ENCODE measurements around the gene BIRC2. TPM values are rescaled to one million over a fixed set of nuclear protein-coding genes. Genes with fewer than 3 reads are reported as not detected.
A peak's percentile ranks its signal among the peaks of the same experiment; 100 is the strongest.

Gene BIRC2
- total RNA-seq, 2 donors from 2014 or later = 45.4 to 55.3 TPM

GRCh38 chr11:102416976-102417375 is 70.0 kb downstream of the BIRC2 start:
- H3K4me3 ChIP-seq (ENCODE audit: low read length) = no peak overlapping the region
- no peak overlapping the region for H3K27ac Mint-ChIP-seq
- peaks cover 28% of the 10 kb centered on the region for H3K9me3 Mint-ChIP-seq
- no peaks in the 10 kb centered on the region for H3K4me1 ChIP-seq (ENCODE audit: control insufficient read depth, insufficient read depth, low read length)
- H3K27me3 ChIP-seq (ENCODE audit: control insufficient read depth, insufficient read depth, low read length, poor library complexity, severe bottlenecking) = no peaks in the 10 kb centered on the region
- peaks cover 38% of the 10 kb centered on the region for H3K36me3 ChIP-seq (ENCODE audit: control insufficient read depth, insufficient read depth, low read length)
- H3K9me3 ChIP-seq (ENCODE audit: control insufficient read depth, low read length) = peaks cover 31% of the 10 kb centered on the region
- TF ChIP-seq, protein P1, sequence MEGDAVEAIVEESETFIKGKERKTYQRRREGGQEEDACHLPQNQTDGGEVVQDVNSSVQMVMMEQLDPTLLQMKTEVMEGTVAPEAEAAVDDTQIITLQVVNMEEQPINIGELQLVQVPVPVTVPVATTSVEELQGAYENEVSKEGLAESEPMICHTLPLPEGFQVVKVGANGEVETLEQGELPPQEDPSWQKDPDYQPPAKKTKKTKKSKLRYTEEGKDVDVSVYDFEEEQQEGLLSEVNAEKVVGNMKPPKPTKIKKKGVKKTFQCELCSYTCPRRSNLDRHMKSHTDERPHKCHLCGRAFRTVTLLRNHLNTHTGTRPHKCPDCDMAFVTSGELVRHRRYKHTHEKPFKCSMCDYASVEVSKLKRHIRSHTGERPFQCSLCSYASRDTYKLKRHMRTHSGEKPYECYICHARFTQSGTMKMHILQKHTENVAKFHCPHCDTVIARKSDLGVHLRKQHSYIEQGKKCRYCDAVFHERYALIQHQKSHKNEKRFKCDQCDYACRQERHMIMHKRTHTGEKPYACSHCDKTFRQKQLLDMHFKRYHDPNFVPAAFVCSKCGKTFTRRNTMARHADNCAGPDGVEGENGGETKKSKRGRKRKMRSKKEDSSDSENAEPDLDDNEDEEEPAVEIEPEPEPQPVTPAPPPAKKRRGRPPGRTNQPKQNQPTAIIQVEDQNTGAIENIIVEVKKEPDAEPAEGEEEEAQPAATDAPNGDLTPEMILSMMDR (conservative IDR thresholded peaks at IDR 0.05) = no peak
- no peak overlapping the region for H3K4me3 Mint-ChIP-seq
- 98 to 100% methylated on average over 1 to 2 of the region's 2 CpGs for WGBS, 2 experiments (ENCODE audit: insufficient coverage in 1 of 2, insufficient read length in 1 of 2)
- no peak for DNase-seq
- H3K9ac ChIP-seq (ENCODE audit: extremely low read depth, low read length, poor library complexity, severe bottlenecking) = no peak overlapping the region
- H3K4me1 Mint-ChIP-seq = peaks cover 10% of the 10 kb centered on the region
- peaks cover 48% of the 10 kb centered on the region for H3K36me3 Mint-ChIP-seq (ENCODE audit: low read depth)
- no peak overlapping the region for H3K27ac ChIP-seq (ENCODE audit: low read depth, low read length)
- H3K27me3 Mint-ChIP-seq (ENCODE audit: insufficient read depth) = no peaks in the 10 kb centered on the region

DNA sequence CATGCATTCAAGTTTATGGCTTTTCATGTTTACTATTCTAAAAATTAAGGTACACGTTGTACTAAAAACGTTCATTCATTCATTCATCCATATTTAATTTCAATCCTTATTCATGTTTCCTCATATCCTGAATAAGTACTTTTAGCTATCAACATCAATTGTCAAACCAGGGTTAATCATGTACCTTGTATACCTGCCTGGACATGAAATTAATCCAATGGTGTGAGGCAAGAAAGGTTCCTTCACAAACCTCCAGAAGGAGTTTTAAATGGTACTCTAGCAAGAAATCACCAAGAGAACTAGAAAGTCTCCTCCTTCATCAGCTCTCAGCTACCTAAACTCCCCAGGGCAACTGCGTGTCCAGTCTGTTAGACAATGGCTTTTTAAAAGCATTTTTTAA is 72.2 kb downstream of the BIRC2 start:
- TF ChIP-seq, protein P1 (conservative IDR thresholded peaks at IDR 0.05) = no peak
- H3K9me3 ChIP-seq (ENCODE audit: control insufficient read depth, low read length) = peaks cover 31% of the 10 kb centered on the region
- peaks cover 7% of the 10 kb centered on the region for H3K4me1 Mint-ChIP-seq
- H3K27ac Mint-ChIP-seq = no peak overlapping the region
- H3K4me3 ChIP-seq (ENCODE audit: low read length) = no peak overlapping the region
- no peak overlapping the region for H3K27ac ChIP-seq (ENCODE audit: low read depth, low read length)
- no peaks in the 10 kb centered on the region for H3K4me1 ChIP-seq (ENCODE audit: control insufficient read depth, insufficient read depth, low read length)
- DNase-seq = no peak
- WGBS, 2 experiments (ENCODE audit: insufficient coverage in 1 of 2, insufficient read length in 1 of 2) = 91 to 92% methylated on average over 3 of the region's 3 CpGs
- no peaks in the 10 kb centered on the region for H3K27me3 ChIP-seq (ENCODE audit: control insufficient read depth, insufficient read depth, low read length, poor library complexity, severe bottlenecking)
- peaks cover 28% of the 10 kb centered on the region for H3K9me3 Mint-ChIP-seq
- no peak overlapping the region for H3K9ac ChIP-seq (ENCODE audit: extremely low read depth, low read length, poor library complexity, severe bottlenecking)
- H3K27me3 Mint-ChIP-seq (ENCODE audit: insufficient read depth) = no peaks in the 10 kb centered on the region
- peaks cover 37% of the 10 kb centered on the region for H3K36me3 ChIP-seq (ENCODE audit: control insufficient read depth, insufficient read depth, low read length)
- H3K36me3 Mint-ChIP-seq (ENCODE audit: low read depth) = peaks cover 55% of the 10 kb centered on the region
- H3K4me3 Mint-ChIP-seq = no peak overlapping the region

DNA sequence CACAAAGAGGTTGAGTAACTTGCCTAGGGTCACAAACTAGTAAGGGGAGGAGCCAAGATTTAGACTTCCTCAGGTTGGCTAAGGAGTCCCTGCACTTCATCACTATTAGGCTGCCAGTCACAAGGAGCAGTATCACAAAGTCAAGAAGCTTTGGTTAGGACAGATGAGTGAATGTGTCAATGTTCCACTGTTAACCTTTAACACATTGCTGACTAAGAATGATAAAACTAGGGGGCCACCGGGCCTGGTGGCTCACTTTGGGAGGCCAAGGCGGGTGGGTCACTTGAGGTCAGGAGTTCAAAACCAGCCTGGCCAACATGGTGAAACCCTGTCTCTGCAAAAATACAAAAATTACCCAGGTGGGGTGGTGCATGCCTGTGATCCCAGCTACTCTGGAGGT is 73.5 kb downstream of the BIRC2 start:
- Histone ChIP-seq H3K4me1 (ENCODE audit: control insufficient read depth, insufficient read depth, low read length) (no peaks in the 10 kb centered on the region), H3K27ac (ENCODE audit: low read depth, low read length) (peak overlapping the region; percentile 87), H3K9me3 (ENCODE audit: control insufficient read depth, low read length) (peaks cover 31% of the 10 kb centered on the region), H3K27me3 (ENCODE audit: control insufficient read depth, insufficient read depth, low read length, poor library complexity, severe bottlenecking) (no peaks in the 10 kb centered on the region), H3K9ac (ENCODE audit: extremely low read depth, low read length, poor library complexity, severe bottlenecking) (no peak overlapping the region), H3K36me3 (ENCODE audit: control insufficient read depth, insufficient read depth, low read length) (peaks cover 39% of the 10 kb centered on the region), H3K4me3 (ENCODE audit: low read length) (no peak overlapping the region)
- peaks cover 57% of the 10 kb centered on the region for H3K36me3 Mint-ChIP-seq (ENCODE audit: low read depth)
- TF ChIP-seq, protein P1 (conservative IDR thresholded peaks at IDR 0.05) = no peak
- no peaks in the 10 kb centered on the region for H3K4me1 Mint-ChIP-seq
- H3K4me3 Mint-ChIP-seq = no peak overlapping the region
- H3K27ac Mint-ChIP-seq = no peak overlapping the region
- peaks cover 28% of the 10 kb centered on the region for H3K9me3 Mint-ChIP-seq
- no peak for DNase-seq
- WGBS, 2 experiments (ENCODE audit: insufficient coverage in 1 of 2, insufficient read length in 1 of 2) = 95% methylated on average over 2 of the region's 2 CpGs; no CpG with 5 or more reads in 1 of the 2 experiments
- no peaks in the 10 kb centered on the region for H3K27me3 Mint-ChIP-seq (ENCODE audit: insufficient read depth)
